Measurements from ENCODE around the gene PRKACB.

PRKACB gene

GRCh38 chr1:84224905-84225304 lies 80.8 kb downstream of the PRKACB start:
- TF ChIP-seq FOXP2 (optimal IDR thresholded peaks at IDR 0.05; ENCODE audit: borderline replicate concordance, extremely low read depth, extremely low read length, insufficient read depth) (no peak), REST (IDR thresholded peaks at IDR 0.05; ENCODE audit: insufficient read depth in 1 of 2, low read depth in 2 of 2, low read length in 2 of 2) (no peak), TAF1 (IDR thresholded peaks at IDR 0.05; ENCODE audit: borderline replicate concordance, insufficient read depth, low read length) (no peak), SIN3A (IDR thresholded peaks at IDR 0.05; ENCODE audit: borderline replicate concordance, insufficient read depth, low read length) (no peak), POLR2AphosphoS5 (IDR thresholded peaks at IDR 0.05; ENCODE audit: low read depth, low read length) (no peak)

GRCh38 chr1:84225646-84226045 lies 81.6 kb downstream of the PRKACB start:
- TF ChIP-seq REST (IDR thresholded peaks at IDR 0.05; ENCODE audit: insufficient read depth in 1 of 2, low read depth in 2 of 2, low read length in 2 of 2): no peak

- TF ChIP-seq POLR2AphosphoS5 (IDR thresholded peaks at IDR 0.05; ENCODE audit: low read depth, low read length) (no peak), SIN3A (IDR thresholded peaks at IDR 0.05; ENCODE audit: borderline replicate concordance, insufficient read depth, low read length) (no peak)
Measured at GRCh38 chr1:84236256-84236655, 92.2 kb downstream of the PRKACB start.

GRCh38 chr1:84242641-84243040 lies 98.6 kb downstream of the PRKACB start:
- TF ChIP-seq SIN3A (IDR thresholded peaks at IDR 0.05; ENCODE audit: borderline replicate concordance, insufficient read depth, low read length) (no peak), POLR2AphosphoS5 (IDR thresholded peaks at IDR 0.05; ENCODE audit: low read depth, low read length) (no peak), TAF1 (IDR thresholded peaks at IDR 0.05; ENCODE audit: borderline replicate concordance, insufficient read depth, low read length) (no peak), FOXP2 (optimal IDR thresholded peaks at IDR 0.05; ENCODE audit: borderline replicate concordance, extremely low read depth, extremely low read length, insufficient read depth) (no peak), REST (IDR thresholded peaks at IDR 0.05; ENCODE audit: insufficient read depth in 1 of 2, low read depth in 2 of 2, low read length in 2 of 2) (no peak)

GRCh38 chr1:84245563-84245962 lies 101.5 kb downstream of the PRKACB start:
- TF ChIP-seq POLR2AphosphoS5 (IDR thresholded peaks at IDR 0.05; ENCODE audit: low read depth, low read length): no peak
- TF ChIP-seq TAF1 (IDR thresholded peaks at IDR 0.05; ENCODE audit: borderline replicate concordance, insufficient read depth, low read length): no peak
- TF ChIP-seq FOXP2 (optimal IDR thresholded peaks at IDR 0.05; ENCODE audit: borderline replicate concordance, extremely low read depth, extremely low read length, insufficient read depth): no peak
- no peak for TF ChIP-seq SIN3A (IDR thresholded peaks at IDR 0.05; ENCODE audit: borderline replicate concordance, insufficient read depth, low read length)
- no peak for TF ChIP-seq REST (IDR thresholded peaks at IDR 0.05; ENCODE audit: insufficient read depth in 1 of 2, low read depth in 2 of 2, low read length in 2 of 2)
